Raji (cell line): ENCODE measurements around the gene DRG1.
A peak's percentile ranks its signal among the peaks of the same experiment; 100 is the strongest.

Source experiments
- POLR2A ChIP-seq: IDR thresholded peaks from 2 replicates; pipeline ENCODE4 v1.6.1; 2011; ENCODE audit warnings: low read depth, low read length, control low read depth; ENCODE audit not compliant: insufficient read depth

The DRG1 gene, protein sequence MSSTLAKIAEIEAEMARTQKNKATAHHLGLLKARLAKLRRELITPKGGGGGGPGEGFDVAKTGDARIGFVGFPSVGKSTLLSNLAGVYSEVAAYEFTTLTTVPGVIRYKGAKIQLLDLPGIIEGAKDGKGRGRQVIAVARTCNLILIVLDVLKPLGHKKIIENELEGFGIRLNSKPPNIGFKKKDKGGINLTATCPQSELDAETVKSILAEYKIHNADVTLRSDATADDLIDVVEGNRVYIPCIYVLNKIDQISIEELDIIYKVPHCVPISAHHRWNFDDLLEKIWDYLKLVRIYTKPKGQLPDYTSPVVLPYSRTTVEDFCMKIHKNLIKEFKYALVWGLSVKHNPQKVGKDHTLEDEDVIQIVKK

DNA sequence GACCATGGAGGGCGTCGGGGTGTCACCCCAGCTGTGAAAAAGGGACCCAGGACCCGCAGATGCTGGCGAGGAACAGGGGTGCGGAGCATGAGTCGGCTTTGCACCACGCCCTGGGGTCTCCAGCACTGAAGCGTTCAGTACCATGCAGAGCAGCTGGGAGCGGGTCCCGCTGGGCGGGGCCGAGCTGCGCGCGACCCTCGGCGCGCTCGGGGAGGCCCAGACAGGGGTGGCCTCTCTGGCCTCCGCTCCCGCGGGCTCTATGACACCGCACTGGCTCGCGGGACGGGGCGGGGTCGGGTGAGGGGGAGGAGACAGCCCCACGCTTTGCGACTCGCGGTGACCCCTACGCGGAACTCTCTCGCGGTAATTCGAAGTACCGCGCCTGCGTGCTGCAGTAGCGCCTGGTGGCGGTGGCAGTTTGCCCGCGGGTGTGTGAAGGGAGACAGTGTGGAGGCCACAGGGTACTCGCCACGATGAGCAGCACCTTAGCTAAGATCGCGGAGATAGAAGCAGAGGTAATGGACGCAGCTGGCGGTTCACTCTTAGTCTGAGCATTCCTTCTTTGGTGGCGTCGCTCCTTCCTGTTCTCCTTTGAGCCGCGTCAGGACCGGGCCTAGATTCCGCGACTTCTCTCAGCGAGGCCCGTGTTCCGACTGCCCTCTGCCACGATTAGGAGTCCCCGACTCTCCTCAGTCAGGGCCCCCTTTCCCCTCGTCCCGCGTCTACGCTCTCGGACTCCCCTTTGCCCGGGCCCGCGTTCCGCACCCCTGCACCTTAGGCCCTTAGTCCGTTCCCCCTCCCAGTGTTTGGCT, at the start of gene DRG1:
Gene DRG1 (plus strand): TSS at position 394 of the 812 bp plus-strand sequence. CDS start 80 bp downstream, at position 474.
- peak; percentile 100 for TF ChIP-seq POLR2A

DNA sequence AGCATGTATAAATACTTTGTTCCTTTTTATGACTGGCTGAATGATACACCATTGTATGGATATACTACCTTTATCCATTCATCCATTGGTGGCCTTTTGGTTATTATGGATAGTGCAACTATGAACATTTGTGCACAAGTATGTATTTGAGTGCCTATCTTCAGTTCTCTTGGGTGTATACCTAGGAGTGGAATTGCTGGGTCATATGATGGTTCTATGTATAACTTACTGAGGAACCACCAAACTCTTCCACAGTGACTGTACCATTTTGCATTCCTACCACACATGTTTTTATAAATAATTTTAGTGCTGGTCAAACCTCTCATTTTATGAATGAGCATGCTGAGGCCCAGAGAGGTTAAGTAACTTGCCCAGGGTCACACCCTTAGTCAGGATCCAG, 49.4 kb upstream of the DRG1 start:
- no peak for TF ChIP-seq POLR2A

DNA sequence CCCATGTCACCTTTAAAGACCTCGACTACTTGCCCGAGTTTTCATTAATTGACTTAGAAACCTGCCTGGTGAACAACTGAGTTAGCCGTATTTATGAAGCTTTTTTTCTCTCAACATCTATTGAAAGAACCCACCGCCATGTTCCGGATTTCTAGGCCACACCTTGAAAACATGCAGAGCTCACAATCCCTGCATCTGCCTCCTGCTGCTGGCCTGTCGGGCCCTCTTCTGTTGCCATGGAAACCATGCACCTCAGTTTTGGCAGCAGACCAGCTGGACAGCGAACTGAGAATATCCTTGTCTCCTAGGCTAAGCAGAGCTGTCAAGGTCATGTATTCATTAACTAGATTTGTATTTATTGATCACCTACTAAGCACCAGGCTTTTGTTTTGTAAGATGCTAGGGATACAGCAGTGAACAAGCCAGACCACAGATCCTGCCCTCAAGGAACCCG, 49.0 kb upstream of the DRG1 start:
- TF ChIP-seq POLR2A, result no peak

DNA sequence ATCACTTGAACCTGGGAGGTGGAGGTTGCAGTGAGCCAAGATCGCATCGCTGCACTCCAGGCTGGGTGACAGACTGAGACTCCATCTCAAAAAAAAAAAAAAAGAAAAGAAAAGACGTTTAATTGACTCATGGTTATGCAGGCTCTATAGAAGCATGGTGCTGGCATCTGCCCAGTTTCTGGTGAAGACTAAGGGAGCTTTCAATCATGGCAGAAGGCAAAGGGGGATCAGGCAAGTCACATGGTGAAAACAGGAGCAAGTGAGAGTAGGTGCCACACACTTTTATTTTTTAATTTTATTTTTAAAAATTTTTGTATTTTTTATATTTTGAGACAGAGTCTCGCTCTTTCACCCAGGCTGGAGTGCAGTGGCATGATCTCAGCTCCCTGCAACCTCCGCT, 44.9 kb upstream of the DRG1 start:
- no peak for TF ChIP-seq POLR2A

DNA sequence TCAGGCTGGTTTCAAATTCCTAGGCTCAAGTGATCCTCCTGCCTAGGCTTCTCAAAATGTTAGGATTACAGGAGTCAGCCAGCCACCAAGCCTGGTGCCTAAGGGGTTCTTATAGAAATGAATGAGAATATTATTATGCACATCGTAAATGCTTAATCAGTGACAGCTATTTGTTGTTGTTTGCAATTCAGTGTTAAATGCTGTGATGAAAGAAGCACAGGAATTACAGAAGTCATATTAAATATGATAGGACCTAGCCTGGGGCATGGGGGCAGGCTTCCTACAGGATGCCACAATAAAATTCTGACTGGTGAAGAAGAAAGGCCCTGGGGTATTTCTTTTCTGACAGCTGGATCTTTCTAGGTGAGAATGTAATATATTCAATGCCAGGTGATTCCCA, 39.4 kb upstream of the DRG1 start:
- TF ChIP-seq POLR2A, result no peak

DNA sequence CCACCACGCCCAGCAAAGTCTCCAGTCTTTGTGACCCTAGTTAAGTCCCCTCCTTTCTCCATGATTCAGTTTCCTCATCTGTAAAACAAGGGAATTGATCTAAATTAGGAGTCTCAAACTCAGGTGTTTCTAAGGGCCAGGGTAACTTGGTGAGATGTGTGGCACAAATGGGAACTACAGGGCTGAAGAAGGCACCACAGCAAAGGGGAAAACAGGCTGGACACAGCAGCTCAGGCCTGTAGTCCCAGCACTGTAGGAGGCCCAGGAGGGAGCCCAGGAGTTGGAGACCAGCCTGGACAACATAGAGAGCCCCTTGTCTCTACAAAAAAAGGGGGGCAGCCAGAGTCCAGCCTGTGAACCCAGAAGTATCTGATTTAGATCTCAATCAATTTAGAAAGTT, 37.7 kb upstream of the DRG1 start:
- no peak for TF ChIP-seq POLR2A

DNA sequence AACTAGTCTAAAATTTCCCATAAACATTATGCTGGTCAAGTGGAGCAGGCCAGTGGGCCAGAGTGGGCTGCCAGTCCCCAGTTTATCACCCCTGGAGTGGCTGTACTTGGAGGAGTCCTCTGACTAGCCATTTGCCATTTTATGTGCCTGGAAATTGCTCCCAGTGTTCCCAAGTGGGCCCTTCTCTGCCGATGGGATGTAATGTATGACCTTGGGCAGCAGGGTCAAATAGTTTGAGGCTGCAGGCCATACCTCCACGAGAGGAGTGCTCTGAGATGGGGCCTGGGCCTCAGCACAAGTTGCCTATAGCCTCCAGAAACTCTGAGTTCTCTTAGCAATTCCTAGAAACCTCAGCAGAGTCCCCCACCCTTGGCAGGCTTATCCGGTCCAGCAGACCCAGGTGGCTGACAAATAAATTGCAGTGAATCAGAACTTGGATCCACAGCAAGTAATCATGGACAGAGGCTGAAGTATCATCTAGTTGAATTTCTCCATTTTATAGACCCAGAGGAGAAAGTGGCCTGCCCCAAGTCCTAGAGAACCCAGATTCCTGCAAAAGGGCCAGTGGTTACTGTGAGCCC, 35.4 kb upstream of the DRG1 start:
- TF ChIP-seq POLR2A, result no peak

DNA sequence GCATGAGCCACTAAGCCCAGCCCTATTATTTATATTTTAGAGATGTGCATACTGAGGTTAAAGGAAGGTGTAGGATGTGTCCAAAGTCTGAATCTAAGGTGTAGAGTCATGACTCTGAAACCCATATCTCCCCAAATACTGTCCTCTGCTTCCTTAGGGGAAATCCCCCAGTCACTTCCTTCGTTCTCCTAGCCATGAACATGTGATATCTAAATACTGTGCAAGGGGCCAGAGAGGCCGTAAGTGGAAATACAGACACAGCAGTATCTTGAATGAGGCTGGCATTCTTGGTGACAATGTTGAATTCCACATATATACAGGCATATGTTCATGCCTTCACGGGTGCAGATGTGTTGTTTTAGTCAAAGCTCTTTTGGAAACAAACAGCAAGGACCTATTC, 32.0 kb upstream of the DRG1 start:
- no peak for TF ChIP-seq POLR2A

DNA sequence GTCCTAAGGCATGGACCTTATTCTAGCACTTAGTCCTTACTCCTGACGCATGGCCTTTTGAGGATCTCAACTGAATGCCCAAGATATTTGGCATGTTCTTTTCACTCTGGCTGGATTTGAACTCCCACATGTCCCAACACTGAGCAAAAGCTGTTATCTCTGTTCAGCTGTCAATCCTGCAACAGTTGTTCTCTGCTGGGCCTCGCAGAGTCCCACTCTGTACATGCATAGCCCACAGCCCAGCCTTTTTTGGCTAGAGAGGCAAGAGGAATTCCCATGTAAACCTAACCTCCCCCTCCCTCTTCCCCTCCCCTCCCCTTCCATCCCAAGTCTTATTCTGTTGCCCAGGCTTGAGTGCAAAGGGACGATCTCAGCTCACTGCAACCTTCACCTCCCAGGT, 21.8 kb upstream of the DRG1 start:
- no peak for TF ChIP-seq POLR2A

DNA sequence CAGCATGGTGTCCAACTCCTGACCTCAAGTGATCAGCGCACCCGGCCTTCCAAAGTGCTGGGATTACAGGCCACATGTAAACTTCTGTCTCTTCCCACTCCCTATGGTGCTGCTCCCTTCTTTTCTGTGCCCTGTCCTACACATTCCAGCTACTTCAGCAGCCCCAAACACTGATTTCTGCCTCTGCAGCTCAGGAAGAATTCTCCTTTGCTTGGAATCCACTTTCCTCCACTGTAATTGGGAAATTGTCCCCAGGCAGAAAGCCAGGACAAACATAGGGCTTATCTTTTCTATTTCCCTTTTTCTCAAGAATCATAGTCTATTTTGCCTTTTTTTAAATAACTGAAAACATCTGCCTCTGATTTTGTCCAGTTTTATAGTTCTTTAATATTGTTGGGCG, 21.3 kb upstream of the DRG1 start:
- TF ChIP-seq POLR2A, result no peak

DNA sequence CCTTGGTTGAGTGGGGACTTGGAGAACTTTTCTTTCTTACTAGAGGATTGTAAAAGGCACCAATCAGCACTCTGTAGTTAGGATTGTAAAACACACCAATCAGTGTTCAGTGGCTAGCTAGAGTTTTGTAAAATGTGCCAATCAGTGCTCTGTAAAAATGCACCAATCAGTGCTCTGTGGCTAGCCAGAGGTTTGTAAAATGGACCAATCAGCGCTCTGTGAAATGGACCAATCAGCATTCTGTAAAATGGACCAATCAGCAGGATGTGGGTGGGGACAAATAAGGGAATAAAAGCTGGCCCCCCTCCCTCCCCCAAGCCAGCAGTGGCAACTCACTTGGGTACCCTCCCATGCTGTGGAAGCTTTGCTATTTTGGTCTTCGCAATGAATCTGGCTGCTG, 5.5 kb upstream of the DRG1 start:
- no peak for TF ChIP-seq POLR2A

DNA sequence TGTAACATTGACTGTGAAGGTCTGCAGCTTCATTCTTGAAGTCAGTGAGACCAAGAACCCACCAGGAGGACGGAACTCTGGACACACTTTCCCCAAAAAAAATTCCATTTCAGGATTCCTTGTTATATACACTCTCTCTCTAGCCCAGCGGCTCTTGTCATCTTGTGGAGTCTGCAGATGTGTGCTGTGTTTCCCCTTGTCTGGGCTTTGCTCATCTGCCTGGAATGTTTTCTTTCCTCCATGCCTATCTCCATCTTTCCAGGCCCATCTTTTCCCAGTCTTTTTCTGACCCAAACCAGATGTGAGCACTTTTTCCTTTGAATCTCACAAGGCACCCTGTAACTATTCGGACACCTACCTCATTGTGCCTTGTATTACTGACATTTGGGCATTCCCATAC, 5.1 kb upstream of the DRG1 start:
- no peak for TF ChIP-seq POLR2A

DNA sequence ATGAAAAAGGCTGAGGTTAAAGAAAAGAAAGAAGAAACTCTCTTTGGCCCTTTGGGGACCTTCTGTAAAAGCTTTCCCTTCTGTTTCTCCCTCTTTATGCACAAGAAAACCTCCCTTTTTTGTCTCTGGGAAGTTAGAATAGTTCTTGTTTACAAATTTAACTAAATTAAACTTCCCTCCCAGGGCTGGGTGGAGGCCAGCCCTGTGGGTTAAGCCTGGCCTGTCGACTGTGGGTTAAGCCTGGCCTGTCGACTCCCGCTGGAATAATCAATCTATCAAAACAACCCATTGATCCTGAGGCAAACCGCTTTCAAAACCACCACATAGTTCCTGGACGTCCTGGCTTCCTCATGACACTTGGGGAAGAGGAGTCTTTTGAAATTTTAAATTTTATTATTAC, 1.2 kb upstream of the DRG1 start:
- TF ChIP-seq POLR2A, result no peak

DNA sequence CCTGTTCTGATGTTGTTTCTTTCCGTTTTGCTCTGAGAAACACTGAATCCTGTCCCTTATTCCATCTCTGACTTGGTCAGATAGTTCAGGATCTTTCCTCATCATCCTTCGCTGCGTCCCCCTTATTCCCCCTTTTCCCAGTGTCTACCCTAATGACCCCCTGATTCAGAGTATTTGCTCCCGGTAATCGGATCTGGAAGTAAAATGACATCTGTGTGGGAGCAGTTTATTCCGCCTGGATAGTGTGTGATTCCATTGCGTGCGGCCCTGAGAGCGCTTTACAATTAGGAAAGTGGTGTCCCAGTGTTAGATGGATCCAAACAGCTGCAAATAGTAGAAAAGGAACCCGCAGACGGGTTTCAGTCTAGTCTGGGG, 606 bp downstream of the DRG1 start:
- TF ChIP-seq POLR2A, result no peak

DNA sequence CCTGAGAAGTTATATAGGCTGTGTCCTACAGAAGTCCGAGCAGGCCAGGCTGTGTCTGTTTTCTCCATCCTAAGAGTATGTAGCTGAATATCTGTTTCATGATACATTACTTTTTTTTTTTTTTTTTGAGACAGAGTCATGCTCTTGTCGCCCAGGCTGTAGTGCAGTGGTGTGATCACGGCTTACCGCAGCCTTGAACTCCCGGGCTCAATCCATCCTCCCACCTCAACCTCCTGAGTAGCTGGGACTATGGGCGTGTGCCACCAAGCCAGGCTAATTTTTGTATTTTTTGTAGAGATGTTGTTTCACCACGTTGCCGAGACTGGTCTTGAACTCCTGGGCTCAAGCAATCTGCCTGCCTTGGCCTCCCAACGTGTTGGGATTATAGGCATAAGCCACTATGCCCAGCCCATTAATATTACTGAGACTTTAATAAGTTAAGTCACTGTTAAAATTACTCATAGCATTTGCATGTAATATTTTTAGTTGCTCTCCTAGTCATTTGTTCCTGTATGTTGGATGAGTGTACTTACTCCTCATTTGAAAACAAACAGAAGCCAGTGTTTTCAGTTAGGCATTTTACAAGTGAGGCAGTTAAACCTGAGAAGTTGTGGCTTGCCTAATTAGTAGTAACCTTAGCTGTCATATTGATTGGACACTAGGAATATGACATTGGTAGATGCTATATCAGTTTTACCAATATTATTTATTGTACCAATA, 26.1 kb downstream of the DRG1 start:
- TF ChIP-seq POLR2A, result no peak

DNA sequence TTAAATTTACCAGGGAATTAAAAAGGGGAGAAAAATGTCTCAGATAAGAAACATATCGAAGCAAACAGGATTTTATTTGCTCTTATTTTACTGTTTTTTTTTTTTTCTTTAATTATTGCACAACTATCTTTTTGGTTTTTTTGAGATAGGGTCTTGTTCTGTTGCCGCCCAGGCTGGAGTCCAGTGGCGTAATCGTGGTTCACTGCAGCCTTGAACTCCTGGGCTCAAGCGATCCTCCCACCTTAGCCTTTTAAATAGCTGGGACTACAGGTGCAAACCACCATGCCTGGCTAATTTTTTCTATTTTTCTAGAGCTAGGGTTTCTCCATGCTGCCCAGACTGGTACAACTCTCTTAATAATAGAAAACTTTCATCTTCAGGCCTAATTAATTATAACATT, 32.5 kb downstream of the DRG1 start:
- no peak for TF ChIP-seq POLR2A

DNA sequence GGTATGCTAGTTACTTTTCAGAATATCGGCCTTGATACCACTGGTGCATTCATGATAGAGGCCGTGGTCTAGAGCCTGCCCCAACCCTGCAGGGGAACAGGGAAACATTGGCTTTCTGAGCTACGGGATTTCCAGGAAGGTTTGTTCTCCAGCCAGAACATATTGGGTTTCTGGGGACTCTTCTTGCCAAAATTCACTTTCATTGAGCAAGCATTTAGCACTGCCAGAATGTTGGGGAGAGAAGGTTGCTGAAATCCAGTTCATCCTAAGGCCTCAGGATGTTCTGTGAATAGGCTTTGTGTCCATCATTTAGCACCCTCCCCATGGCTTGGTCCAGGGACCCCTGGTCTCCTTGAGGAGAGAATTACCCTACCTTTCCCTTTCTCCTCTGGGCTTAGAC, 36.7 kb downstream of the DRG1 start:
- TF ChIP-seq POLR2A, result no peak
